Omental fat pad (tissue), 4 donors: ENCODE data around the gene ATP11A. TPM values are rescaled to one million over a fixed set of nuclear protein-coding genes. Genes with fewer than 3 reads are reported as not detected.

ENCODE experiments used
- ATAC-seq: fragments of 150-250 bp; one replicate; pipeline ENCODE4 v1.9.1; 2016; ENCODE audit warnings: mild to moderate bottlenecking, moderate library complexity; ENCODE audit not compliant: low FRiP score
- DNase-seq: peaks from one replicate; pipeline ENCODE4 v3.0.0-alpha.2; 2019; ENCODE audit warnings: low spot score
- CTCF ChIP-seq, 3 donors: fragments of 450-650 bp; IDR thresholded peaks; one replicate each; pipeline ENCODE4 v1.5.1; 2016 to 2017; ENCODE audit warnings: antibody characterized with exemption in 3 of 3, mild to moderate bottlenecking in 3 of 3, moderate library complexity in 2 of 3
- total RNA-seq, 4 donors: library from RNA; depleted of rRNA; stranded (reverse); fragments of >200 nt; gene quantifications; one replicate each; pipeline ENCODE4 v1.1.0, GENCODE V29; 2016

Gene ATP11A
- total RNA-seq, 4 donors from 2014 or later, result 32.8 to 61.4 (median 45.7) TPM

- DNase-seq, result no peak
- no peak for ATAC-seq
- no peak for TF ChIP-seq CTCF (IDR thresholded peaks at IDR 0.05)
Measured at GRCh38 chr13:112767506-112768471, 78.0 kb downstream of the ATP11A start.

- DNase-seq (no peak), ATAC-seq (peak; percentile 87)
- no peak for TF ChIP-seq CTCF (IDR thresholded peaks at IDR 0.05)
Measured at GRCh38 chr13:112768795-112769481, 79.1 kb downstream of the ATP11A start.

- no peak for TF ChIP-seq CTCF (IDR thresholded peaks at IDR 0.05)
- DNase-seq, result no peak
- no peak for ATAC-seq
Measured at GRCh38 chr13:112769615-112770014, 79.8 kb downstream of the ATP11A start.

- TF ChIP-seq CTCF (IDR thresholded peaks at IDR 0.05), result no peak
- no peak for ATAC-seq
- no peak for DNase-seq
Measured at GRCh38 chr13:112770504-112770903, 80.7 kb downstream of the ATP11A start.

GRCh38 chr13:112771139-112771876 lies 81.5 kb downstream of the ATP11A start:
- no peak for TF ChIP-seq CTCF (IDR thresholded peaks at IDR 0.05)
- DNase-seq, result no peak
- no peak for ATAC-seq

GRCh38 chr13:112771877-112772538 lies 82.2 kb downstream of the ATP11A start:
- DNase-seq, result no peak
- no peak for TF ChIP-seq CTCF (IDR thresholded peaks at IDR 0.05)
- no peak for ATAC-seq
